Adrenal gland (tissue), 12 donors: ENCODE data around the gene SEMA7A. TPM values are rescaled to one million over a fixed set of nuclear protein-coding genes. Genes with fewer than 3 reads are reported as not detected.
A peak's percentile ranks its signal among the peaks of the same experiment; 100 is the strongest.

ENCODE experiments used
- DNase-seq, 7 donors: peaks; one replicate each; pipeline ENCODE4 v3.0.0-alpha.2; 2019 to 2020
- H3K27ac ChIP-seq, 5 donors: fragments of 200-600 bp; sonication (generic) in 4 of 5; 1 replicate in 3 of 5; 2 replicates in 2 of 5; pipeline versions ENCODE4 v1.5.1 to v1.8.0; 2016 to 2020; ENCODE audit warnings: mild to moderate bottlenecking in 1 of 5
- H3K27me3 ChIP-seq: fragments of 200-600 bp; 2 replicates; pipeline ENCODE4 v1.8.0; 2021
- H3K36me3 ChIP-seq, 2 donors: fragments of 200-600 bp; replicated peaks in 1 of 2; 1 replicate in 1 of 2; 2 replicates in 1 of 2; pipeline versions ENCODE4 v1.5.1 to v1.8.0; 2018 to 2022
- H3K4me1 ChIP-seq, 2 donors: fragments of 200-600 bp; replicated peaks in 1 of 2; 1 replicate in 1 of 2; 2 replicates in 1 of 2; pipeline versions ENCODE4 v1.5.1 to v1.8.0; 2018 to 2021
- H3K4me3 ChIP-seq, 4 donors: fragments of 200-600 bp; sonication (generic) in 3 of 4; one replicate each; pipeline ENCODE4 v1.5.1; 2016 to 2018
- H3K9me3 ChIP-seq, 3 donors: fragments of 200-600 bp; sonication (generic) in 1 of 3; replicated peaks in 1 of 3; 1 replicate in 2 of 3; 2 replicates in 1 of 3; pipeline versions ENCODE4 v1.5.1 to v1.8.0; 2016 to 2021
- CTCF ChIP-seq, 6 experiments: fragments of 450-650 bp in 4 of 6; fragments of 200-600 bp in 2 of 6; sonication (generic) in 1 of 6; IDR thresholded peaks; 1 replicate in 5 of 6; 2 replicates in 1 of 6; pipeline versions ENCODE4 v1.5.1 to v1.8.0; 2016 to 2021; ENCODE audit warnings: antibody characterized with exemption in 6 of 6, mild to moderate bottlenecking in 2 of 6, moderate library complexity in 1 of 6
- POLR2A ChIP-seq, 2 donors: fragments of 450-650 bp; IDR thresholded peaks; one replicate each; pipeline ENCODE4 v1.6.1; 2017; ENCODE audit warnings: antibody characterized with exemption in 2 of 2, mild to moderate bottlenecking in 2 of 2, moderate library complexity in 1 of 2
- WGBS, 4 donors: extraction: QIAGEN DNeasy Blood & Tissue Kit in 2 of 4; methylation state at CpG; one replicate each; pipeline versions ENCODE4 v1.1.5 to v1.1.7; 2013 to 2017; 5-methylcytosine and 5-hydroxymethylcytosine counted together
- intact Hi-C, 2 donors: fragments of 100-400 bp; cut with DNase I; formaldehyde crosslinking; loops; one replicate each; pipeline versions ENCODE4 v1.14.1 to v1.15.0; 2022 to 2023
- polyA plus RNA-seq, 3 donors: library from polyadenylated mRNA; stranded (reverse); fragments of 200-250 nt in 2 of 3; fragments of 350-450 nt in 1 of 3; fragmentation: Illumina TruSeq in 1 of 3; extraction: RNeasy Lipid Tissue Mini Kit (QIAGEN cat#74804) in 1 of 3; gene quantifications; one replicate each; pipeline ENCODE4 v1.2.3, GENCODE V29; 2013 to 2014
- total RNA-seq, 9 donors: library from RNA; depleted of rRNA in 4 of 9; stranded (reverse); fragments of >200 nt in 4 of 9; fragments of 120-200 nt in 1 of 9; fragmentation: NEBNext Ultra II Directional in 1 of 9; extraction: Animal tissue kit (Norgen Biotek cat#: 25700) in 1 of 9; gene quantifications; one replicate each; pipeline versions ENCODE4 v1.1.0 to v1.2.4, GENCODE V29; 2013 to 2023
- donor health status: healthy with polysubstance abuse.
- donor health status: Bipolar disorder and iron deficiency.
- donor health status: DM: yes; HTN: yes; CAD: no.
- donor health status: DM: no; HTN: no; CAD: no.
- donor health status: DM: no; HTN: no; CAD: no.
- donor health status: DM: yes; HTN: yes; CAD: no.

Gene SEMA7A
- total and polyA plus RNA-seq, 12 donors: 1.3 to 32.0 (median 3.7) TPM

- Histone ChIP-seq H3K4me3 (peak overlapping the region in 3 of 4 donors; percentile 24 to 71 (median 39)), H3K4me1 (peaks cover 7 to 19% of the 10 kb centered on the region in 2 donors), H3K27me3 (no peaks in the 10 kb centered on the region), H3K36me3 (no peaks in the 10 kb centered on the region), H3K9me3 (no peaks in the 10 kb centered on the region), H3K27ac (peak overlapping the region; percentile 1 to 76 (median 55))
- 0 to 2% (median 1%) methylated on average over 11 to 62 of the region's 62 CpGs for WGBS, 4 donors
- intact Hi-C loops: loop anchor here in 1 of 2 donors (10.0 kb wide), 1 partner anchor 251 kb away; no protein-coding TSS in a partner anchor
- peak; percentile 94 to 97 (median 96) for DNase-seq
- peak; percentile 80 to 90 (median 86) for TF ChIP-seq CTCF (IDR thresholded peaks at IDR 0.05)
- TF ChIP-seq POLR2A (IDR thresholded peaks at IDR 0.05): peak in 1 of 2 donors; percentile 32
Observed at GRCh38 chr15:74373731-74374647, 59.8 kb downstream of the SEMA7A start.

- intact Hi-C loops: loop anchor here in 1 of 2 donors (10.0 kb wide), 1 partner anchor 252 kb away; no protein-coding TSS in a partner anchor
- no peak for TF ChIP-seq POLR2A (IDR thresholded peaks at IDR 0.05)
- TF ChIP-seq CTCF (IDR thresholded peaks at IDR 0.05): no peak
- no peak for DNase-seq
- 42 to 61% (median 49%) methylated on average over 8 to 13 of the region's 13 CpGs for WGBS, 4 donors
- Histone ChIP-seq H3K36me3 (no peaks in the 10 kb centered on the region), H3K27me3 (no peaks in the 10 kb centered on the region), H3K27ac (peak overlapping the region in 2 of 5 donors; percentile 65 to 76), H3K4me3 (no peak overlapping the region), H3K4me1 (peaks cover 13 to 24% of the 10 kb centered on the region in 2 donors), H3K9me3 (no peaks in the 10 kb centered on the region)
Observed at GRCh38 chr15:74373056-74373650, 60.6 kb downstream of the SEMA7A start.

- peaks cover 19 to 34% of the 10 kb centered on the region in 2 donors for H3K4me1 ChIP-seq
- 90 to 94% (median 93%) methylated on average over 5 of the region's 5 CpGs for WGBS, 4 donors
- no peaks in the 10 kb centered on the region for H3K27me3 ChIP-seq
- no peaks in the 10 kb centered on the region for H3K9me3 ChIP-seq
- DNase-seq: no peak
- intact Hi-C loops: loop anchor here in 1 of 2 donors (10.0 kb wide), 1 partner anchor 254 kb away; no protein-coding TSS in a partner anchor
- H3K27ac ChIP-seq: peak overlapping the region in 4 of 5 donors; percentile 92 to 95 (median 94)
- TF ChIP-seq POLR2A (IDR thresholded peaks at IDR 0.05) (no peak), CTCF (IDR thresholded peaks at IDR 0.05) (no peak)
- no peak overlapping the region for H3K4me3 ChIP-seq
- H3K36me3 ChIP-seq: no peaks in the 10 kb centered on the region
Observed at GRCh38 chr15:74370471-74370870, 63.3 kb downstream of the SEMA7A start.

- peaks cover 21 to 29% of the 10 kb centered on the region in 2 donors for H3K4me1 ChIP-seq
- intact Hi-C loops: loop anchor here in 1 of 2 donors (10.0 kb wide), 1 partner anchor 255 kb away; no protein-coding TSS in a partner anchor
- no peaks in the 10 kb centered on the region for H3K9me3 ChIP-seq
- TF ChIP-seq POLR2A (IDR thresholded peaks at IDR 0.05) (no peak), CTCF (IDR thresholded peaks at IDR 0.05) (no peak)
- no peaks in the 10 kb centered on the region for H3K36me3 ChIP-seq
- no peak overlapping the region for H3K4me3 ChIP-seq
- no peaks in the 10 kb centered on the region for H3K27me3 ChIP-seq
- peak overlapping the region; percentile 60 to 95 (median 94) for H3K27ac ChIP-seq
- no peak for DNase-seq
- 80 to 94% (median 86%) methylated on average over 2 of the region's 2 CpGs for WGBS, 4 donors
Observed at GRCh38 chr15:74369756-74370155, 64.0 kb downstream of the SEMA7A start.
